ENCODE data around the gene VWA1.

The VWA1 gene

GRCh38 chr1:1421147-1421906 lies 14.2 kb upstream of the VWA1 start, which contains the start of gene ANKRD65:
Gene ANKRD65 (minus strand): TSS chr1:1421276. CDS start chr1:1421005, 271 bp downstream.
- TF ChIP-seq CTCF (IDR thresholded peaks at IDR 0.05; ENCODE audit: low read depth, low read length, missing control alignments), result no peak
- no peak for DNase-seq (ENCODE audit: low read depth)
- H3K4me3 ChIP-seq (ENCODE audit: low read depth, low read length), result no peak within 1 kb of the TSS

- DNase-seq (ENCODE audit: low read depth), result no peak
- no peak for TF ChIP-seq CTCF (IDR thresholded peaks at IDR 0.05; ENCODE audit: low read depth, low read length, missing control alignments)
- no peak overlapping the region for H3K4me3 ChIP-seq (ENCODE audit: low read depth, low read length)
Observed at GRCh38 chr1:1421907-1422464, 13.5 kb upstream of the VWA1 start.

GRCh38 chr1:1422465-1423244 lies 12.8 kb upstream of the VWA1 start:
- DNase-seq (ENCODE audit: low read depth), result no peak
- H3K4me3 ChIP-seq (ENCODE audit: low read depth, low read length), result no peak overlapping the region
- no peak for TF ChIP-seq CTCF (IDR thresholded peaks at IDR 0.05; ENCODE audit: low read depth, low read length, missing control alignments)

GRCh38 chr1:1423245-1423597 lies 12.3 kb upstream of the VWA1 start:
- no peak for DNase-seq (ENCODE audit: low read depth)
- no peak for TF ChIP-seq CTCF (IDR thresholded peaks at IDR 0.05; ENCODE audit: low read depth, low read length, missing control alignments)

GRCh38 chr1:1424707-1425106 lies 10.8 kb upstream of the VWA1 start:
- no peak for DNase-seq (ENCODE audit: low read depth)
- TF ChIP-seq CTCF (IDR thresholded peaks at IDR 0.05; ENCODE audit: low read depth, low read length, missing control alignments), result no peak

More at GRCh38 chr1:1423245-1423597, 12.3 kb upstream of the VWA1 start:
- H3K4me3 ChIP-seq (ENCODE audit: low read depth, low read length), result no peak overlapping the region

GRCh38 chr1:1425426-1425752 lies 10.1 kb upstream of the VWA1 start:
- no peak for TF ChIP-seq CTCF (IDR thresholded peaks at IDR 0.05; ENCODE audit: low read depth, low read length, missing control alignments)
- DNase-seq (ENCODE audit: low read depth), result no peak
- no peak overlapping the region for H3K4me3 ChIP-seq (ENCODE audit: low read depth, low read length)

More at GRCh38 chr1:1424707-1425106, 10.8 kb upstream of the VWA1 start:
- no peak overlapping the region for H3K4me3 ChIP-seq (ENCODE audit: low read depth, low read length)

All from GM12864 (cell line).